ENCODE measurements around the gene BMP6.

Gene BMP6

DNA sequence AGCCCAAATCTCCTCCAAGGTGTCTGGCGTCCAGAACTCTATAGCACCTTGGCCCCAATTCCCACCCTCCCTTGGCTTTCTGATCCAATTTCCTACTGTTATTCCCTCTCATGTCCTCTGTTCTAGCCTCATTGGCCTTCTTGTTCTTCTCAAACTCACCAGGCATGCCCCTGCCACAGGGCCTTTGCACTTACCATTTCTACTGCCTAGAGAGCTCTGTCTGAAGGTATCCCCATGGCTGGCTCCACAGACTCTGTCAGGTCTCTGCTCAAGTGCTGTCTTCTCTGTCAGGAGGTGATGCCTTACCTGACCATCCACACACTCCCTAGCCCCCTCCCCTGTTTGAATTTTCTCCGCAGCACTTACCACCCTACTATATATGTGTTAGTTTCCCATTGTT, 5.6 kb upstream of the BMP6 start:
- no peak for DNase-seq

GRCh38 chr6:7721649-7722048, 4.2 kb upstream of the BMP6 start:
- DNase-seq, result peak; percentile 20 to 40

GRCh38 chr6:7723041-7723447, 2.9 kb upstream of the BMP6 start:
- peak; percentile 69 to 75 for DNase-seq

- no peak for DNase-seq
Measured at GRCh38 chr6:7723554-7723953, 2.3 kb upstream of the BMP6 start.

GRCh38 chr6:7725412-7725811, 487 bp upstream of the BMP6 start:
- no peak for DNase-seq

- DNase-seq, result peak in 1 of 2 experiments; percentile 36
Measured at GRCh38 chr6:7726416-7727085, 652 bp downstream of the BMP6 start.

DNA sequence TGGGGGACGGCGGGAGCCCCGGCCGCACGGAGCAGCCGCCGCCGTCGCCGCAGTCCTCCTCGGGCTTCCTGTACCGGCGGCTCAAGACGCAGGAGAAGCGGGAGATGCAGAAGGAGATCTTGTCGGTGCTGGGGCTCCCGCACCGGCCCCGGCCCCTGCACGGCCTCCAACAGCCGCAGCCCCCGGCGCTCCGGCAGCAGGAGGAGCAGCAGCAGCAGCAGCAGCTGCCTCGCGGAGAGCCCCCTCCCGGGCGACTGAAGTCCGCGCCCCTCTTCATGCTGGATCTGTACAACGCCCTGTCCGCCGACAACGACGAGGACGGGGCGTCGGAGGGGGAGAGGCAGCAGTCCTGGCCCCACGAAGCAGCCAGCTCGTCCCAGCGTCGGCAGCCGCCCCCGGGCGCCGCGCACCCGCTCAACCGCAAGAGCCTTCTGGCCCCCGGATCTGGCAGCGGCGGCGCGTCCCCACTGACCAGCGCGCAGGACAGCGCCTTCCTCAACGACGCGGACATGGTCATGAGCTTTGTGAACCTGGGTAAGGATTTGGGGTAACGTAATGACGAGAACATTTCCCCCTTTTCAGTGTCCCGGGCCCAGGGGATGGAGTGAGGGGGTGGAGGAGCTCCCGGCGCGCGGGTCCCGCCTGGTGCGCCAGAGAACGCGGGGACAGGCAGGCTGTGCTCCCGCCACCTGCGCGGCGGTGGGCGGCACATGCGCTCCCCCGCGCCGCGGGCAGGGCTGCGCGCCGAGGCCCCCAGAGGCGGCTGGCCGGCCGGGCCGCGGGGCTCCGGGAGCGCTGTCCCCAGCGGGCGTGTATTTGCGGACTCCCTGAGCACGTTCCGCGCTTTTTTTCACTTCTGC, 1.4 kb downstream of the BMP6 start:
- DNase-seq, result peak; percentile 7 to 24

- DNase-seq, result no peak
Measured at GRCh38 chr6:7727946-7728854, 2.3 kb downstream of the BMP6 start.

DNA sequence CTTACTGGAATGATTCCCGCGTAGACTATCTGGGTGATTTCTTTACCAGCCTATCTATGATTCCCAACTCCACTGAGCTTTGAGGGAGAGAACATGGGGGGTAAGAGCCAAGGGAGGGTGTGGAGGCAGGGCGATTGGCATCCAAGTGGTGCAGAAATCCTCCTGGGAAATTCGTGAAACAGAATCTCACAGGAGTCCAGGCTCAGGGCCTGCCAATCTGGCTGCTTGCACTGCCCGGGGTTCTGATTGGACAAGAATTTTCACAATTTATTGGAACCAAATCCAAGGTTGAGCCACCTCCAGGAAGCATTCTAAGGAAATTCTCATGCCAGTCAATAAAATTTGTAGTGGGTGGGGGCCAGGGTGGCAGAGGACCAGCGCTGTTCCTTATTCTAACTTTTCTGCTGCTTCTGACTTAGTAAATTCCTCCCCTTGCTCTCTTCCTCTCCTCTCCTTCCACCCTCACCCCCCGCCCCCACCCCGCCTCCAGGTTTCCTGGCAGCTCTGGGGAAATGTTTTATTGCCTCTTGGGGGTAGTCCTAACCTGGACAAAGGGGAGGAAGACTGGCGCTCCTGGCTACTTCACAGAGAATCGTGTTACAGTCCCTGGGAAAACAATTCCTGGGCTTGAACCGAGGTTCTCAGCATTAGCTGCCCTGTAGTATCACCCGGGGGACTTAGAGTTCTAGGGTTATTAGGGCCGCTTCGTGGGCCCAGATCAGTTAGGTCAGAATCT, 3.1 kb downstream of the BMP6 start:
- peak in 1 of 2 experiments; percentile 2 for DNase-seq

GRCh38 chr6:7730001-7730783, 4.3 kb downstream of the BMP6 start:
- DNase-seq, result no peak

DNA sequence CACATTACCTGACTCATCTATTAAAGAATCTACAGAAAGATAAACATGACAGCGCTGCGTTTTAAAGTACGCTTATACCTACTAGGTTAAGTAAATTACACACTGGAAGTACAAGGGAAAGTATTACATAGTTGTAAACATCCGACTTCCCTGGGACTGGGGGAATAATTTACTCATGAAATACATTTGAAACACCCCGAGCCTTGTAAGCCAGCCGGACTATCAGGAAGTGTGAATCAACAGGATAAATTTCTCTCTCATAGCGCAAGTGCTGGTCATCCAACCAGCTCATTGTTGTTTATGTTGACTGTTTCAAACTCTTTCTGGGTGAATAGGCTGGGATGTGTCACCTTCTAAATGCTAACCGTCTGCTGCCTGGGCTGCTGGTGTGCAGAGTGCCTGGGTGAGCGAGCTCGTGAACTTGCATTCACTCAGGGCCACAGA, 4.9 kb downstream of the BMP6 start:
- DNase-seq, result no peak

DNA sequence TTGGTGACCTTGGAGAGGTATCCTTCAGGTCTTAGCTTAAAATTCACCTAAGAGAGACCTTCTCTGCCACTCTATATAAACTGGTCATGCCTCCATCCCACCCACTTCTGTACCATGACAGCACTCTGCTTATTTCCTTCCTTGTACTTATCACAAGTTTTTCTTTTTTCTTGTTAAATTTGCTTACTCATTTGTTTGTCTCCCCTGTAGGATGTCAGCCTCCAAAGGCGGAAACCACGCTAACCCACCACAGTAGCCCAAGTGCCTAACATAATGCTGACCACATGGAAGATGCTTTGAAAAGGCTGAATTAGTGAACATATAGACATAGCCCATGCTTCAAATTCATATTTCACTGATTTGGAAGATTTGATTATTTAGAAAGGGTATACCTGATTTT, 5.4 kb downstream of the BMP6 start:
- DNase-seq, result no peak

- DNase-seq, result no peak
Measured at GRCh38 chr6:7732228-7732627, 6.3 kb downstream of the BMP6 start.

DNA sequence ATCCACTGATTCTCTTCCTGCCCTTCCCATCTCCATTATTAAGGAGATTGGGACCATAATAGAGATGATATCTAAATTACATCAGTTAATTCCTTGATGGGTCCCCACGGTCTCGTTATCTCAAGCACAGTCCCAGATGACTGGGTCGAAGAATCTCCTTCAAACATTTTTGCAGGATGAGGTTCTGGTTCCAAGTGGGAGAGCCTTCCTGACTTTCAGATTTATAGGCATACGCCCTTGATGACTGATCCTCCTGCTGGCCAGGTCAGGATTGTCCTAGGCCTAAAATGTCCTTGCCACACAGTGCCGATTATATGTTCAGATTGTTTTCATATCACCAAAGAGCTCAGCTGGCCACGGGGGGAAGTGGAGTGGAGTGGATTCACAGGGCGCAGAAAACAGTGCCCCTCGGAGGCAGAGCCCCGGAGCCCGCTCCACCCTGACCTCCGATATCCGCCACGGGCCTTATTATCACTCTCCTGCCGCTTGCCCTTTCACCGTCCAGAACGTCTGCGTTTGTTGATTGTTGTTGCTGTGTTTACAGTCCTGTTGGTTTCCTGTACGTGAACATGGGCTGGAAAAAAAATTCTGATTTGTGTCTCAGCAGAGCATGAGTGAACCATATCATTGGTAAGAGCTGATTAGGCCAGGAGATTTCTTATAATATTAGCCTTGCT, 8.9 kb downstream of the BMP6 start:
- no peak for DNase-seq

GRCh38 chr6:7737106-7737505, 11.2 kb downstream of the BMP6 start:
- no peak for DNase-seq

DNA sequence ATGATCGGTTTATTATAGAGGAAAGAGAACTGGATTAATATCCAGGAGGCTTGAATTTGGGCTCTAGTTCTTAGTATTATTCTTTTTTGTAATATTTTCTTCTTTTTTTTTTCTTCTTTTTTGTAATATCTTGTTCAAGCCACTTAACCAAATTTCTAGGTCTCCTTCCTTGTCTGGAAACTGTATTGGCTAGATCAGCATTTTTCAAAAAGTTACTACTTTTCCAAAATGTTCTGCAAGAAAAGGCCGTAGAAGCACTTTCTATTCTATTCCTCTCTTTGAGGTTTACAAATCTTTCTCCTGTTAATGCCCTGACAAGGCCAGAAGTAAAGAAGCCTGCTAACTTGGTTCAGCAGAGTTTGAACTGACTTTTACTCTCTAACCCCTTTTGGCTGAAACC, 12.0 kb downstream of the BMP6 start:
- DNase-seq, result no peak

DNA sequence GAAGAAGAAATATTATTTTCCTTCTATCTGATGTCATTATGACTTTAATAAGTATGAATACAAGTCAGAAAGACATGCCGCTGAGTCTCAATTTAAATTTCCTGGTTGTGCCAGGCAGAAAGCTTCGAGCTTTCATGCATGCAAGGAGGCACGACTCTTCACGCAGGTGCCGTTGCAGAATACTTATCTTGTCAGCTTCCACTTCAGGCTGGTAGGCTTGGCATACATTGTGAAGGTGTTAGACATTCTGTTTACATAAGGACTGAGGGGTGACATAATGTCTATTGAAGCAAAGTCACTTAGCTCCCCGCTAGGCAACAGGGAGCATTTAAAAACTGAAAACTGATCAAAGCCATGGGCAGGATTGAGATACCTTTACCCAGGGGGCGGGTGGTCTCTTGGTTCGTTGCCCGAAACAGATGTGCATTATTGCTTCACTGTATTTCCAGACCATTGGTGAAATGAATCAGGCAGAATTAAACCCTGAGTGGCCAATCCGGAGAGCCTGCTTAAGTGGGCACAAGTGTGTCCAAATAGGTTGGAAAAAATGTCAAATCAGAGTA, 16.4 kb downstream of the BMP6 start:
- DNase-seq, result peak; percentile 62

GRCh38 chr6:7745942-7746341, 20.0 kb downstream of the BMP6 start:
- DNase-seq, result no peak

- DNase-seq, result no peak
Measured at GRCh38 chr6:7747016-7747415, 21.1 kb downstream of the BMP6 start.

GRCh38 chr6:7747433-7747832, 21.5 kb downstream of the BMP6 start:
- no peak for DNase-seq

Measured in SHP77 (cell line).